Measurements from ENCODE around the gene SMOC1. TPM values are rescaled to one million over a fixed set of nuclear protein-coding genes. Genes with fewer than 3 reads are reported as not detected.

The SMOC1 gene
- polyA plus RNA-seq, 3 donors = 1.7 to 2.4 (median 2.1) TPM

GRCh38 chr14:69924201-69924600 lies 45.0 kb downstream of the SMOC1 start:
- DNase-seq (ENCODE audit: extremely low read depth in 1 of 11, low read depth in 9 of 11, low spot score in 4 of 11) = no peak

- peak in 5 of 11 donors; percentile 9 to 37 (median 21) for DNase-seq (ENCODE audit: extremely low read depth in 1 of 11, low read depth in 9 of 11, low spot score in 4 of 11)
Observed at GRCh38 chr14:69928111-69928523, 48.9 kb downstream of the SMOC1 start.

- DNase-seq (ENCODE audit: extremely low read depth in 1 of 11, low read depth in 9 of 11, low spot score in 4 of 11) = no peak
Observed at GRCh38 chr14:69930780-69931379, 51.7 kb downstream of the SMOC1 start.

- DNase-seq (ENCODE audit: extremely low read depth in 1 of 11, low read depth in 9 of 11, low spot score in 4 of 11) = no peak
Observed at GRCh38 chr14:69931960-69932359, 52.7 kb downstream of the SMOC1 start.

GRCh38 chr14:69932391-69932790 lies 53.2 kb downstream of the SMOC1 start:
- DNase-seq (ENCODE audit: extremely low read depth in 1 of 11, low read depth in 9 of 11, low spot score in 4 of 11) = no peak

- DNase-seq (ENCODE audit: extremely low read depth in 1 of 11, low read depth in 9 of 11, low spot score in 4 of 11) = no peak
Observed at GRCh38 chr14:69933623-69934275, 54.5 kb downstream of the SMOC1 start.

GRCh38 chr14:69937367-69938081 lies 58.3 kb downstream of the SMOC1 start:
- DNase-seq (ENCODE audit: extremely low read depth in 1 of 11, low read depth in 9 of 11, low spot score in 4 of 11) = no peak

GRCh38 chr14:69938751-69939150 lies 59.5 kb downstream of the SMOC1 start:
- DNase-seq (ENCODE audit: extremely low read depth in 1 of 11, low read depth in 9 of 11, low spot score in 4 of 11) = no peak

GRCh38 chr14:69941768-69942742 lies 62.8 kb downstream of the SMOC1 start:
- no peak for DNase-seq (ENCODE audit: extremely low read depth in 1 of 11, low read depth in 9 of 11, low spot score in 4 of 11)

GRCh38 chr14:69943084-69943780 lies 64.0 kb downstream of the SMOC1 start:
- no peak for DNase-seq (ENCODE audit: extremely low read depth in 1 of 11, low read depth in 9 of 11, low spot score in 4 of 11)

- no peak for DNase-seq (ENCODE audit: extremely low read depth in 1 of 11, low read depth in 9 of 11, low spot score in 4 of 11)
Observed at GRCh38 chr14:69945347-69945746, 66.1 kb downstream of the SMOC1 start.

GRCh38 chr14:69945912-69946311 lies 66.7 kb downstream of the SMOC1 start:
- DNase-seq (ENCODE audit: extremely low read depth in 1 of 11, low read depth in 9 of 11, low spot score in 4 of 11) = no peak

GRCh38 chr14:69948351-69948750 lies 69.1 kb downstream of the SMOC1 start:
- no peak for DNase-seq (ENCODE audit: extremely low read depth in 1 of 11, low read depth in 9 of 11, low spot score in 4 of 11)

GRCh38 chr14:69951263-69951662 lies 72.0 kb downstream of the SMOC1 start:
- DNase-seq (ENCODE audit: extremely low read depth in 1 of 11, low read depth in 9 of 11, low spot score in 4 of 11) = no peak

GRCh38 chr14:69951935-69952334 lies 72.7 kb downstream of the SMOC1 start:
- DNase-seq (ENCODE audit: extremely low read depth in 1 of 11, low read depth in 9 of 11, low spot score in 4 of 11) = no peak

GRCh38 chr14:69953266-69953915 lies 74.2 kb downstream of the SMOC1 start:
- no peak for DNase-seq (ENCODE audit: extremely low read depth in 1 of 11, low read depth in 9 of 11, low spot score in 4 of 11)

GRCh38 chr14:69955855-69956845 lies 76.9 kb downstream of the SMOC1 start:
- no peak for DNase-seq (ENCODE audit: extremely low read depth in 1 of 11, low read depth in 9 of 11, low spot score in 4 of 11)

All from renal cortex interstitium (tissue), 11 donors.